T-helper 17 cell (primary cell): Measurements from ENCODE around the gene PROP1. TPM values are rescaled to one million over a fixed set of nuclear protein-coding genes. Genes with fewer than 3 reads are reported as not detected.
"Not testable (repeated sequence)": the region's sequence is repeated elsewhere in the genome, so short reads cannot be mapped to it uniquely, and the experiment has no call there.

ENCODE experiments used
- ATAC-seq: fragments of 150-1000 bp; cut with Tn5 transposase; 2 replicates; pipeline ENCODE4 v1.10.0; 2021; ENCODE audit warnings: mild to moderate bottlenecking, moderate library complexity
- DNase-seq, 3 donors: peaks; one replicate each; pipeline versions ENCODE4 v3.0.0 to v3.0.0-alpha.2; 2020 to 2021
- H3K9me3 ChIP-seq: one replicate; pipeline ENCODE4 v1.7.0; 2013; ENCODE audit warnings: low read length, mild to moderate bottlenecking; ENCODE audit not compliant: control insufficient read depth, poor library complexity, severe bottlenecking
- H3K27ac Mint-ChIP-seq: one replicate; pipeline ENCODE4 v1.8.0; 2022; ENCODE audit warnings: mild to moderate bottlenecking, moderate library complexity, mixed read lengths
- H3K27me3 Mint-ChIP-seq: one replicate; pipeline ENCODE4 v1.8.0; 2022; ENCODE audit warnings: mixed read lengths
- H3K36me3 Mint-ChIP-seq: one replicate; pipeline ENCODE4 v1.8.0; 2022; ENCODE audit warnings: low read depth, mixed read lengths
- H3K4me1 Mint-ChIP-seq: one replicate; pipeline ENCODE4 v1.8.0; 2022; ENCODE audit warnings: mild to moderate bottlenecking, mixed read lengths
- H3K4me3 Mint-ChIP-seq: one replicate; pipeline ENCODE4 v1.8.0; 2022; ENCODE audit warnings: mild to moderate bottlenecking, moderate library complexity, mixed read lengths
- total RNA-seq, 4 donors: library from RNA in 2 of 4; stranded (reverse) in 2 of 4; gene quantifications; one replicate each; pipeline ENCODE4 v1.2.3 and lab custom pipeline; 2022 to 2026

Gene PROP1
- total RNA-seq, 2 donors from 2014 or later: not detected

- Mint-ChIP-seq H3K27me3 (peaks cover 18% of the 10 kb centered on the region), H3K36me3 (peaks cover 4% of the 10 kb centered on the region), H3K4me3 (no peak overlapping the region), H3K27ac (no peak overlapping the region), H3K4me1 (peaks cover 5% of the 10 kb centered on the region)
- no peak for ATAC-seq
- DNase-seq: no peak
- no peaks in the 10 kb centered on the region for H3K9me3 ChIP-seq
Observed at GRCh38 chr5:177992466-177992865, 3.6 kb downstream of the PROP1 start.

- no peaks in the 10 kb centered on the region for H3K9me3 ChIP-seq
- ATAC-seq: no peak
- no peak for DNase-seq
- Mint-ChIP-seq H3K27ac (no peak overlapping the region), H3K4me1 (peaks cover 6% of the 10 kb centered on the region), H3K4me3 (no peak overlapping the region), H3K36me3 (no peaks in the 10 kb centered on the region), H3K27me3 (peaks cover 36% of the 10 kb centered on the region)
Observed at GRCh38 chr5:177988989-177989625, 6.9 kb downstream of the PROP1 start.

- H3K27ac Mint-ChIP-seq: no peak overlapping the region
Observed at GRCh38 chr5:177987326-177987725, 8.7 kb downstream of the PROP1 start.

GRCh38 chr5:177985430-177986040, 10.5 kb downstream of the PROP1 start:
- H3K27ac Mint-ChIP-seq: no peak overlapping the region
- no peaks in the 10 kb centered on the region for H3K9me3 ChIP-seq
- DNase-seq: no peak
- no peak for ATAC-seq
- peak overlapping the region; percentile 31 for H3K4me3 Mint-ChIP-seq
- no peaks in the 10 kb centered on the region for H3K36me3 Mint-ChIP-seq
- H3K4me1 Mint-ChIP-seq: peaks cover 8% of the 10 kb centered on the region
- H3K27me3 Mint-ChIP-seq: peaks cover 69% of the 10 kb centered on the region

More at GRCh38 chr5:177987326-177987725, 8.7 kb downstream of the PROP1 start:
- H3K4me3 Mint-ChIP-seq: no peak overlapping the region
- H3K27me3 Mint-ChIP-seq: peaks cover 53% of the 10 kb centered on the region
- no peaks in the 10 kb centered on the region for H3K36me3 Mint-ChIP-seq
- no peak for ATAC-seq
- H3K9me3 ChIP-seq: no peaks in the 10 kb centered on the region
- H3K4me1 Mint-ChIP-seq: peaks cover 6% of the 10 kb centered on the region
- no peak for DNase-seq

GRCh38 chr5:177984584-177985206, 11.3 kb downstream of the PROP1 start:
- H3K27ac Mint-ChIP-seq: no peak overlapping the region
- H3K9me3 ChIP-seq: no peaks in the 10 kb centered on the region

GRCh38 chr5:177983763-177984583, 12.1 kb downstream of the PROP1 start:
- Mint-ChIP-seq H3K4me3 (no peak overlapping the region), H3K27me3 (peaks cover 61% of the 10 kb centered on the region), H3K27ac (no peak overlapping the region), H3K4me1 (peaks cover 8% of the 10 kb centered on the region), H3K36me3 (no peaks in the 10 kb centered on the region)
- no peaks in the 10 kb centered on the region for H3K9me3 ChIP-seq
- ATAC-seq: no peak
- no peak for DNase-seq

More at GRCh38 chr5:177984584-177985206, 11.3 kb downstream of the PROP1 start:
- peak overlapping the region; percentile 31 for H3K4me3 Mint-ChIP-seq
- H3K27me3 Mint-ChIP-seq: peaks cover 68% of the 10 kb centered on the region
- no peaks in the 10 kb centered on the region for H3K36me3 Mint-ChIP-seq
- no peak for ATAC-seq
- DNase-seq: no peak
- peaks cover 8% of the 10 kb centered on the region for H3K4me1 Mint-ChIP-seq

GRCh38 chr5:177982956-177983355, 13.1 kb downstream of the PROP1 start:
- no peak for ATAC-seq
- no peak for DNase-seq
- Mint-ChIP-seq H3K4me3 (no peak overlapping the region), H3K36me3 (no peaks in the 10 kb centered on the region), H3K4me1 (peaks cover 8% of the 10 kb centered on the region), H3K27me3 (peaks cover 58% of the 10 kb centered on the region), H3K27ac (no peak overlapping the region)
- no peaks in the 10 kb centered on the region for H3K9me3 ChIP-seq

GRCh38 chr5:177982072-177982727, 13.8 kb downstream of the PROP1 start:
- H3K36me3 Mint-ChIP-seq: no peaks in the 10 kb centered on the region
- H3K4me3 Mint-ChIP-seq: no peak overlapping the region
- H3K27me3 Mint-ChIP-seq: peaks cover 54% of the 10 kb centered on the region
- ATAC-seq (no peak), DNase-seq (no peak)
- H3K27ac Mint-ChIP-seq: no peak overlapping the region
- H3K4me1 Mint-ChIP-seq: peaks cover 8% of the 10 kb centered on the region
- H3K9me3 ChIP-seq: no peaks in the 10 kb centered on the region

- no peak for ATAC-seq
- H3K27ac Mint-ChIP-seq: no peak overlapping the region
- DNase-seq: no peak
- no peaks in the 10 kb centered on the region for H3K36me3 Mint-ChIP-seq
- no peaks in the 10 kb centered on the region for H3K9me3 ChIP-seq
- H3K4me1 Mint-ChIP-seq: peaks cover 8% of the 10 kb centered on the region
- no peak overlapping the region for H3K4me3 Mint-ChIP-seq
- peaks cover 51% of the 10 kb centered on the region for H3K27me3 Mint-ChIP-seq
Observed at GRCh38 chr5:177981296-177982071, 14.6 kb downstream of the PROP1 start.

- H3K4me3 Mint-ChIP-seq: no peak overlapping the region
- no peaks in the 10 kb centered on the region for H3K9me3 ChIP-seq
- DNase-seq: no peak
- H3K27ac Mint-ChIP-seq: no peak overlapping the region
- H3K4me1 Mint-ChIP-seq: peaks cover 8% of the 10 kb centered on the region
- H3K27me3 Mint-ChIP-seq: peaks cover 47% of the 10 kb centered on the region
- no peaks in the 10 kb centered on the region for H3K36me3 Mint-ChIP-seq
- ATAC-seq: no peak
Observed at GRCh38 chr5:177980743-177981151, 15.3 kb downstream of the PROP1 start.

- not testable (repeated sequence) for DNase-seq, H3K27ac Mint-ChIP-seq, ATAC-seq, H3K4me3 Mint-ChIP-seq, H3K9me3 ChIP-seq, H3K36me3 Mint-ChIP-seq, H3K4me1 Mint-ChIP-seq
- H3K27me3 Mint-ChIP-seq: peaks cover 18% of the 10 kb centered on the region
Observed at GRCh38 chr5:177977600-177977999, 18.4 kb downstream of the PROP1 start.

GRCh38 chr5:177973066-177973635, 22.9 kb downstream of the PROP1 start:
- no peaks in the 10 kb centered on the region for H3K9me3 ChIP-seq
- Mint-ChIP-seq H3K4me1 (no peaks in the 10 kb centered on the region), H3K27me3 (no peaks in the 10 kb centered on the region), H3K27ac (no peak overlapping the region), H3K36me3 (no peaks in the 10 kb centered on the region), H3K4me3 (no peak overlapping the region)
- no peak for DNase-seq
- no peak for ATAC-seq
